ENCODE data around the gene FLNB.

- TF ChIP-seq, protein P1, sequence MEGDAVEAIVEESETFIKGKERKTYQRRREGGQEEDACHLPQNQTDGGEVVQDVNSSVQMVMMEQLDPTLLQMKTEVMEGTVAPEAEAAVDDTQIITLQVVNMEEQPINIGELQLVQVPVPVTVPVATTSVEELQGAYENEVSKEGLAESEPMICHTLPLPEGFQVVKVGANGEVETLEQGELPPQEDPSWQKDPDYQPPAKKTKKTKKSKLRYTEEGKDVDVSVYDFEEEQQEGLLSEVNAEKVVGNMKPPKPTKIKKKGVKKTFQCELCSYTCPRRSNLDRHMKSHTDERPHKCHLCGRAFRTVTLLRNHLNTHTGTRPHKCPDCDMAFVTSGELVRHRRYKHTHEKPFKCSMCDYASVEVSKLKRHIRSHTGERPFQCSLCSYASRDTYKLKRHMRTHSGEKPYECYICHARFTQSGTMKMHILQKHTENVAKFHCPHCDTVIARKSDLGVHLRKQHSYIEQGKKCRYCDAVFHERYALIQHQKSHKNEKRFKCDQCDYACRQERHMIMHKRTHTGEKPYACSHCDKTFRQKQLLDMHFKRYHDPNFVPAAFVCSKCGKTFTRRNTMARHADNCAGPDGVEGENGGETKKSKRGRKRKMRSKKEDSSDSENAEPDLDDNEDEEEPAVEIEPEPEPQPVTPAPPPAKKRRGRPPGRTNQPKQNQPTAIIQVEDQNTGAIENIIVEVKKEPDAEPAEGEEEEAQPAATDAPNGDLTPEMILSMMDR (IDR thresholded peaks at IDR 0.05 in 2 of 3, conservative IDR thresholded peaks at IDR 0.05 in 1 of 3; ENCODE audit: insufficient read depth in 2 of 3, low read depth in 1 of 3, low read length in 3 of 3), result no peak
- TF ChIP-seq TCF7L2 (IDR thresholded peaks at IDR 0.05; ENCODE audit: low read depth, low read length) (no peak), NFE2 (IDR thresholded peaks at IDR 0.05; ENCODE audit: low read depth) (no peak), ZNF239 (CRISPR knock-in tag; IDR thresholded peaks at IDR 0.05) (no peak), FOS (IDR thresholded peaks at IDR 0.05; ENCODE audit: extremely low read depth, insufficient read length) (no peak), ATF2 (CRISPR knock-in tag; IDR thresholded peaks at IDR 0.05) (no peak), SIRT6 (IDR thresholded peaks at IDR 0.05; ENCODE audit: low read depth, low read length) (no peak), POLR2A (conservative IDR thresholded peaks at IDR 0.05) (no peak), ATF6 (CRISPR knock-in tag; IDR thresholded peaks at IDR 0.05) (no peak), ZNF584 (CRISPR knock-in tag; IDR thresholded peaks at IDR 0.05; ENCODE audit: low read depth) (no peak)
- TF ChIP-seq, protein P2, sequence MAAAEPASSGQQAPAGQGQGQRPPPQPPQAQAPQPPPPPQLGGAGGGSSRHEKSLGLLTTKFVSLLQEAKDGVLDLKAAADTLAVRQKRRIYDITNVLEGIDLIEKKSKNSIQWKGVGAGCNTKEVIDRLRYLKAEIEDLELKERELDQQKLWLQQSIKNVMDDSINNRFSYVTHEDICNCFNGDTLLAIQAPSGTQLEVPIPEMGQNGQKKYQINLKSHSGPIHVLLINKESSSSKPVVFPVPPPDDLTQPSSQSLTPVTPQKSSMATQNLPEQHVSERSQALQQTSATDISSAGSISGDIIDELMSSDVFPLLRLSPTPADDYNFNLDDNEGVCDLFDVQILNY (CRISPR knock-in tag; IDR thresholded peaks at IDR 0.05), result no peak
Measured at GRCh38 chr3:58101499-58102389, 93.5 kb downstream of the FLNB start.

All from K562 (cell line).